ENCODE results near the gene CD6.

The CD6 gene

GRCh38 chr11:60971520-60971919, at the start of gene CD6:
TSS of gene CD6 (plus strand) at chr11:60971680. CDS start at chr11:60971866, 186 bp downstream.
- no peak for DNase-seq

GRCh38 chr11:60921777-60922335, 49.6 kb upstream of the CD6 start:
- no peak for DNase-seq

GRCh38 chr11:60922906-60923305, 48.6 kb upstream of the CD6 start:
- DNase-seq: no peak

GRCh38 chr11:60923326-60923725, 48.2 kb upstream of the CD6 start:
- no peak for DNase-seq

- DNase-seq: no peak
These were observed 47.7 kb upstream of the CD6 start for GRCh38 chr11:60923800-60924109.

GRCh38 chr11:60924110-60924905, 47.2 kb upstream of the CD6 start, which contains the start of gene TMEM132A:
TSS of gene TMEM132A (plus strand) at chr11:60924460. CDS start at chr11:60924634, 174 bp downstream.
- no peak for DNase-seq

GRCh38 chr11:60924906-60925853, 46.3 kb upstream of the CD6 start:
- DNase-seq: no peak

- DNase-seq: no peak
These were observed 45.6 kb upstream of the CD6 start for GRCh38 chr11:60925868-60926267.

- DNase-seq: no peak
These were observed 45.0 kb upstream of the CD6 start for GRCh38 chr11:60926500-60926899.

GRCh38 chr11:60927061-60927592, 44.4 kb upstream of the CD6 start:
- DNase-seq: no peak

- no peak for DNase-seq
These were observed 43.9 kb upstream of the CD6 start for GRCh38 chr11:60927600-60927999.

GRCh38 chr11:60928563-60929001, 42.9 kb upstream of the CD6 start:
- DNase-seq: no peak

- no peak for DNase-seq
These were observed 41.7 kb upstream of the CD6 start for GRCh38 chr11:60929764-60930163.

GRCh38 chr11:60930394-60930793, 41.1 kb upstream of the CD6 start:
- no peak for DNase-seq

- no peak for DNase-seq
These were observed 39.6 kb upstream of the CD6 start for GRCh38 chr11:60931917-60932316.

- DNase-seq: no peak
These were observed 38.7 kb upstream of the CD6 start for GRCh38 chr11:60932605-60933356.

GRCh38 chr11:60933416-60934123, 37.9 kb upstream of the CD6 start:
- no peak for DNase-seq

- no peak for DNase-seq
These were observed 37.2 kb upstream of the CD6 start for GRCh38 chr11:60934124-60934789.

GRCh38 chr11:60934790-60935605, 36.5 kb upstream of the CD6 start:
- DNase-seq: no peak
